Erythroblast (primary cell): ENCODE results near the gene PISD.

Experiments used
- DNase-seq, 2 experiments: peaks; one replicate each; lab custom pipeline; 2025; lab: John Stamatoyannopoulos, UW
- GATA1 ChIP-seq: IDR thresholded peaks from 2 replicates; pipeline ENCODE4 v1.6.1; 2011; ENCODE audit warnings: low read depth, mild to moderate bottlenecking, control low read depth, low read length, moderate library complexity
- POLR2A ChIP-seq: IDR thresholded peaks from 2 replicates; pipeline ENCODE4 v1.6.1; 2011; ENCODE audit warnings: mild to moderate bottlenecking, low read length

The PISD gene

GRCh38 chr22:31626427-31627150 lies 35.4 kb downstream of the PISD start:
- DNase-seq, result peak; percentile 93 to 97
- peak; percentile 89 for TF ChIP-seq GATA1
- TF ChIP-seq POLR2A, result peak; percentile 73

- peak; percentile 50 for DNase-seq
- no peak for TF ChIP-seq POLR2A
- no peak for TF ChIP-seq GATA1
Measured at GRCh38 chr22:31625661-31626426, 36.2 kb downstream of the PISD start.

DNA sequence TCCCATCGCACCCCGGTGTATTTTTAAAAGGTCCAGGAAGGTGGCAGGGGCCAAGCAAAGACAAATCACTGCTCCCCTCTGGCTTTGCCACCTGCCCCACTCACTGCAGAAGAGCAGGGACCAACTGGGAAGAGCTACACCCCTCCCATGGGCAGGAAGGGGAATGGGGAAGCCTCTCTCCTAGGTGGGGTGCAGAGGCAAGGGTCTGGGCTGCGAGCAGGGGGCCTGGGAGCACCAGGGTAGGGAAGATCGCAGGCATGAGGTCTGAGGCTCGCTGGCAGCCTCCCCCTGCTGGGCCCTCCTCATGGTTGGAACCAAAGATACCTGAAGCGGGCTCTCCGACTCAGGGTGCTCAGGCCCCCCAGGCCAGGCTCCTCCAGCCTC lies 36.8 kb downstream of the PISD start:
- no peak for TF ChIP-seq GATA1
- no peak for TF ChIP-seq POLR2A
- no peak for DNase-seq

GRCh38 chr22:31623592-31624304 lies 38.3 kb downstream of the PISD start:
- DNase-seq, result no peak
- TF ChIP-seq POLR2A (no peak), GATA1 (no peak)

- no peak for DNase-seq
- TF ChIP-seq GATA1 (no peak), POLR2A (no peak)
Measured at GRCh38 chr22:31622980-31623379, 39.0 kb downstream of the PISD start.

GRCh38 chr22:31621507-31622124 lies 40.4 kb downstream of the PISD start:
- TF ChIP-seq GATA1 (no peak), POLR2A (no peak)
- DNase-seq, result no peak

GRCh38 chr22:31620756-31621480 lies 41.1 kb downstream of the PISD start:
- TF ChIP-seq GATA1 (no peak), POLR2A (no peak)
- DNase-seq, result no peak

GRCh38 chr22:31619611-31620300 lies 42.3 kb downstream of the PISD start:
- TF ChIP-seq GATA1 (no peak), POLR2A (no peak)
- DNase-seq, result no peak

DNA sequence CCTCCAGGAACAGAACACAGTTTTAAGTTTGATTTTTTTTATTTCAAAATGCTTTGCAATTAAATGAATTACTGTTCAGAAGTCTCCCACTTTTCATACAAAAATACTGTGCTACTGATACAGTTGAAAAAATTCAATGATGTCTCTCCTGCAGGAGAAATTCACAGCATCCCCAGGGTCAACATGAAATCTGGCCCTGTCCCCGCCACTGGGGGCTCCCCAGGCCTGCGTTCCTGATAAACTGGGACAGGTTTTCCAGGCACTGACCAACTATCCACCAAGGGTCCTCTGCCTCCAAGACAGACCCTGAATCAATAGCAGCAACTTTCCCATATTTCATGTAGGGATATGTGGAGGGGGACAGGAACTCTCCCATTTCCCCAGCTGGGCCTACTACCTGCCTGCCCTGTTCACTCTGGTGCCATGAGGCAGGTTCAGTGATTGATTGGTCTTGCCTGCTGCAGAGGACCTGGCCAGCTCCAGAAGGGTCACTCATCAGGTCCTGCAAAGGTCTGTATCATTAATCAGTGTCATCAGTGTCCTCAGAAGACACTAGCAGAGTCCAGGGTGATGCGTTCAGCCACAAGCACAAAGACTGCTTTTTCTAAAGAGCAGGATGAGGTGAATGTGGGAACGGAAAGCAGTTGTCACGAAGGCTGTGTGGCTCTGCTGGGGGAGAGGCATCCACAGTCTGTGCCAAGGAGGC lies 43.4 kb downstream of the PISD start:
- DNase-seq, result no peak
- TF ChIP-seq POLR2A (no peak), GATA1 (no peak)

DNA sequence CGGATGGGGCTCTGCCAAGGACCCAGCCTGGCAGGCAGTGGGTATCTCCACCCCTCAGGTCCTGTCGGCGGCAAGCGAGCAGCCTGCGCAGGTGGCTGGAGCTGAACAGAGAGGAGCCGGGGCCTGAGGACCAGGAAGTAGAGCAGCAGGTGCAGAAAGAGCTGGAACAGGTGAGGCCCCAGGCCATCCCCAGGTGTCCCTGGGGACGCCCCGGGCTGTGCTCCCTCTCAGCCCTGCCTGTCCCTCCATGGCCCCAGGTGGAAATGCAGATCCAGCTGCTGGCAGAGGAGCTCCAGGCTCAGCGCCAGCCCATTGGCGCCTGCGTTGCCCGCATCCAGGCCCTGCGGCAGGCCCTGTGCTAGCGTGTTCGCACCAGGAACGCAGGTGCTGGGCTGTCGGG lies 44.0 kb downstream of the PISD start:
- TF ChIP-seq GATA1 (no peak), POLR2A (peak; percentile 23)
- DNase-seq, result no peak

- no peak for DNase-seq
- no peak for TF ChIP-seq GATA1
- TF ChIP-seq POLR2A, result peak; percentile 35
Measured at GRCh38 chr22:31616315-31616980, 45.6 kb downstream of the PISD start.
